Stimulated activated CD8-positive, alpha-beta memory T cell treated with anti-CD3 and anti-CD28 coated beads, Interleukin-2, amount 100 ng/mL, for 48 hours (primary cell): ENCODE data around the gene P3H2.

ENCODE experiments used
- DNase-seq, 2 donors: peaks; one replicate each; pipeline ENCODE4 v3.0.0-alpha.2; 2020; ENCODE audit warnings: low read depth in 2 of 2

Gene P3H2

GRCh38 chr3:189945935-189946709, 174.6 kb downstream of the P3H2 start:
- DNase-seq: no peak

GRCh38 chr3:189944285-189945145, 176.2 kb downstream of the P3H2 start:
- DNase-seq: no peak

GRCh38 chr3:189942948-189943347, 177.7 kb downstream of the P3H2 start:
- DNase-seq: no peak

- DNase-seq: no peak
Measured at GRCh38 chr3:189941679-189942078, 179.0 kb downstream of the P3H2 start.

GRCh38 chr3:189941125-189941524, 179.6 kb downstream of the P3H2 start:
- DNase-seq: no peak

- DNase-seq: no peak
Measured at GRCh38 chr3:189937302-189938127, 183.2 kb downstream of the P3H2 start.

- DNase-seq: no peak
Measured at GRCh38 chr3:189936201-189936945, 184.3 kb downstream of the P3H2 start.

- no peak for DNase-seq
Measured at GRCh38 chr3:189927975-189928895, 192.5 kb downstream of the P3H2 start.

- no peak for DNase-seq
Measured at GRCh38 chr3:189921770-189922169, 198.9 kb downstream of the P3H2 start.

GRCh38 chr3:189914799-189915198, 205.9 kb downstream of the P3H2 start:
- no peak for DNase-seq

GRCh38 chr3:189911001-189911400, 209.7 kb downstream of the P3H2 start:
- DNase-seq: no peak

GRCh38 chr3:189909573-189909972, 211.1 kb downstream of the P3H2 start:
- DNase-seq: no peak

GRCh38 chr3:189909139-189909538, 211.6 kb downstream of the P3H2 start:
- no peak for DNase-seq

GRCh38 chr3:189908646-189909045, 212.1 kb downstream of the P3H2 start:
- DNase-seq: no peak

- DNase-seq: no peak
Measured at GRCh38 chr3:189907803-189908202, 212.9 kb downstream of the P3H2 start.
